ENCODE data around the gene ZFYVE27.

The ZFYVE27 gene

DNA sequence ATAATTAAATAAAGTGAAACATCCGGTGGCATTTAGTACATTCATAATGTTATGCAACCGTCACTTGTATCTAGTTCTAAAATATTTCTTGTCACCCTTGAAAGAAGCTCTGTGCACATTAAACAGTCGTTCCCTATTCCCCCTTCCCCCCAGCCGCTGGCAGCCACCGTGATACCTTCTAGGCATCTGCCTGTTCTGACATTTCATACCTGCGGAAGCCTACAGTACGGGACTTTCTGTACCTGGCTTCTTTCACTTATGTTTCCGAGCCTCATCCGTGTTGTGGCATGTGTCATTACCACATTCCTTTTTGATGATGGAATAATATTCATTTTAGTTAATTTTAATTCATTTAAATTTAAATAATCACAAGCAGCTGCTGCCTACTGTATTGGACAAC, 48.8 kb downstream of the ZFYVE27 start:
- DNase-seq (ENCODE audit: low read depth in 1 of 2, low spot score in 1 of 2): no peak

DNA sequence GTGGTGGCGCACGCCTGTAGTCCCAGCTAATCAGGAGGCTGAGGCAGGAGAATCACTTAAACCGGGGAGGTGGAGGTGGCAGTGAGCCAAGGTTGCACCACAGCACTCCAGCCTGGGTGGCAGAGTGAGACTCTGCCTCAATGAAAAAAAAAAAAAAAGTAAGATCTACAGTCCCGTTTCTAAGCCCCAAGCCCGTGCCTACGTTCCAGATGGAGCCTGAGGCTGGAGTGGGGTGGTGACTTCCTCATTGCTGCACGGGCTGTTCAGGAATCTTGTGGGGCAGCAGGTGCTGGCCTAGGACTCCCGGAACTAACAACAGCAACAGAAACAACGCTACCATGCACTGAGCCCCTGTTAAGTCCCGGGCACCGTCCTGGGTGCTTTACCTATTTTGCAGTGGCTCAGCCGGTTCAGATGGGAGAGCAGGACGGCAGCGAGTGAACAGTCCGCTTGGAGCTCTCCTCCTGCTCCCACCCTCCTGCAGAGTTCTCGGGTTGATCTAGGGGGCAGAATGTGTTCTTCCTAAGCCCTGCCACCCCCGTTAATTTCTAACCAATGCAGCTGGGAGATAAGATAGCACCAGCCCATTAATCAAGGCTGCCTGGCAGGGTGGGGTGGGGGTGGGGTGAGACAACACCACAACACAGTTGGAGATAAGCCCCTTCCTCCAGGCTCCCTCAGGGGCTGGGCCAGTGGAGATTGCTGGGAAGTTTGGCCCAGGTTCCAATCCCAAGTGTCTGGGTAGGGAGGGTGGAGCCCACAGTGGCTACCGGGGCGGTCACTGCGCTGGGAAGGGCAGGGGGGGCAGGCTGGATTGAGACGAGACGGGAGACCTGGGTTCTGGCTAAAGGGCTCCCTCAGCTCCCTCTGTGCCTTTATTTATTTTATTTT, 51.9 kb downstream of the ZFYVE27 start:
- DNase-seq (ENCODE audit: low read depth in 1 of 2, low spot score in 1 of 2): no peak

DNA sequence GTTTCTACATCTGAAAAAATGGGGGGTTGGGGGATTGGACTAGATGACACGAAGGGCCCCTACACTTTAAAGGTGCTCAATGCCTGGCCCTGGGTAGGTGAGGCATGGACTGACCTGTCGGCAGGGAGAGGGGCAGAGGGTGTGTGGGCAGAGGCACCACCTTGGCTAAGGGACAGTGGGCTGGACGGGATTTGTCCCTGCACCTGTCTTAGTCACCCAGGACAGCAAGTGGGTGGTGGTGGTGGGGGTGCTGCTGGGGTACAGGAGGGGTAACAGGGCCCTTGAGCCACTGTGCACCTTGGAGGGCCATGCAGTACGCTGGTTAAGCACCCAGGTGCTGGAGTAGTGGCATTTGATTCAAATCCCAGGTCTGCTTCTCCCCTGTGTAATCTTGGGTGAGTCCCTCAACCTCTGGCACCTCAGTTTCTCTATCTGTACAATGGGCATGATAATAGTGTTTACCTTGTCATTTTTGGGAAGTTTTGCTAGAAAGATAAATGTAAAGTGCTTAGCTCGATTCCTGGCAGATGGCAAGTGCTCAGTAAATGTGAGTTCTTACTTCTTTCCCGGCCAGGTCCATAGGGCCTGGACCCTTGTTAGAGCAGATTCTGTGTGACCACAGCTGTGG, 53.0 kb downstream of the ZFYVE27 start:
- no peak for DNase-seq (ENCODE audit: low read depth in 1 of 2, low spot score in 1 of 2)

DNA sequence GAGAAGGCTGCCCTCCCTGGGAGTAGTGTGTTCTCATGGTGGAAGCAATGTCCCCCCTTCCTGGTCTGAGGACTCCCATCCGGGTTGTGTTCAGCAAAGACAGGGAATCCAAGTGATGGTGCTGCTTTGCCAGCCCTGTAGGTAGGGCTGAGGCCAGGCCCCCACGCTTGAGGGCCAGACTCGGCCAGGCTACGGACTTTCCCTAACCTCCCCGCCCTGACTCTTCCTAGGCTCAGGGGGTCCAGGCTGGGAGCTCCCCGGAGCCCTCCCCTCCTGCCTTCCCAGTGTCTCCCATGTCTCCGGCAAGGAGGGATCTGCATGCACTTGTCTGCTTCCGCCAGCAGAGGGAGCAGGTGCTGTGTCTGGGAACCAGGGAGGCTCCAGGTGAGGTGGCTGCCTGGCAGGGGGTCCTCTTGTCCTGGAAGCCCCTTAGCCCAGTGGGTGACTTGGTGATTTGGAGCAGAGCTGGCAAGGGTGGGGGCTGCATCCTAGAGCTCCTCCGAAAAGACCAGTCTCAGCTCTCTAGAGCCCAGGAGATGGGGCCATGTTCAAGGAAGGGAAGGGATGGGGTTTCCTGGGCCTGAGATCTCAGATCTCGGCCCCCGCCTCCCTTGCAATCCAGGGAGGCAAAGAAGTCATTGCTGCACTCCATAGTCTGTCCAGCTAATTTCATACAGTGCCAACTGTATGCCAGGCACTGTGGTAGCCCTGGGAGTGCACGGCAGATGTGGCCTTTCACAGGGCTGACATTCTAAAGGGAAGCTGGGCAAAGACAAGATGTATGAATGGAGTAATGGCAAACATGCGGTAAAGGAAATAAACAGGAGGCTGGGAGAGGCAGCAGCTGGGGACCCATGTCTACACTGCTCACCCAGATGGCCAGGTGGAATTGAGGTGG, 55.1 kb downstream of the ZFYVE27 start:
- peak; percentile 45 to 55 for DNase-seq (ENCODE audit: low read depth in 1 of 2, low spot score in 1 of 2)

DNA sequence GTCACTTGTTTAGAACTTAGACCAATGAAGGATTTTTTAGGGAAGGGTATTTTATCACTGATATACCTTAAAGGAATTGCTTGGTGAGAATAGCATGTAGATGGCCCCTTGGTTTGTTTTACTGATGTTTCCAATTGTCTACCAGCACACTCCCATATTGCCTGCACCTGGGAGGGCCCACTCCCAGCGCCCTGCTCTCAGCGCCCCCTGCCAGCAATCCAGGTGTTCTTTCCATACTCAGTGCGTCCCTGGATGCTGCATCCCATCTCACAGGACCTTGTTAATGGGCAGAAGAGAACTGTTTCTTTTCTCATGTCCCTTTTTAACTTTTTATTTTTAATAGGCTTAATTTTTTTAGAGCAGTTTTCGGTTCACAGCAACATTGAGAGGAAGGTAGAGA, 59.0 kb downstream of the ZFYVE27 start:
- DNase-seq (ENCODE audit: low read depth in 1 of 2, low spot score in 1 of 2): no peak

DNA sequence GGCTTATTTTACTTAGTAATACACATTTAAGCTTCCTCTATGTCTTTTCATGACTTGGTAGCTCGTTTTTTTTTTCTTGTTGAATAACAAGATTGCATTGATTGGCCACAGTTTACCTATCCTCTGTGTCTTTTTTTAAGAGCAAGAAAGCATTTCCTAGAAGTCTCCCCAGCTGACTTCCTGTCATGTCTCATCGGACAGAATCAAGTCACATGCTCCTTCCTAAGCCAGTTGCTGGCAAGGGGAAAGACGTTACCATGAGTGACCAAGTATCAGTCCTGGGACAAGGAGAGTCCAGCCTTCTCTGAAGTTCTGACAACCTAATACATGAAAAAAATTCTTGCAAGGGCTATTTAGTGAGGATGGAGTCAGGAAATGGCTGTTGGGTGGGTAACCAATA, 59.7 kb downstream of the ZFYVE27 start:
- no peak for DNase-seq (ENCODE audit: low read depth in 1 of 2, low spot score in 1 of 2)

DNA sequence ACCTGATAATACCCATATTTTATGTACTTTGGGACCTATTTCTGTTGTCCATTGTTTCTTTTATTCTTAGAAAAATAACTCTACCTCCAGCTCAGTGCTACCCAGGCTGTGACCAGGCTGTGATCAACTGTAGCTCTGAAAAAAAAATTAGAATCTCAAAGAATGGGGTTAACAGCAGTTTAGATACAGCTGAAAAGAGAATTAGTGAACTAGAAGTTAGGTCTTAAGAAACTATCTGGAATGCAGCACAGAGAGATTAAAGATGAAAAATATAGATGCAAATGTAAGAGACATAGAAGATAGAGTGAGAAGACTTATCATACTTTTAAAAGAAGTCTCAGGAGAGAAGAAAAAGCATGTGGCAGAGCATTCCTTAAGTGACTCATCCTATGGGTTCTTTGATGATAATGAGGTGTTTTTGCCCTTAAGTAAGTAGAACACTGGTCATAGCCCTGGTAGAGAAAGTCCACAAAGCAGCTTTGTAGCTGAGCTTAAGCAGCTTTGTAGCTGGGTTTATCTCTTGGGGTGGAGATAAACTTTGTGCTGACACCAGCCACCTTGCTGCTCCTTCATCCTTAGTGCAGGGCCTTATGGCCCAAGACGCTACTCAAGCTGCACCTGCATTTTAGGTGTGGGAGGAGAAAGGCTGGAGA, 62.2 kb downstream of the ZFYVE27 start:
- no peak for DNase-seq (ENCODE audit: low read depth in 1 of 2, low spot score in 1 of 2)

DNA sequence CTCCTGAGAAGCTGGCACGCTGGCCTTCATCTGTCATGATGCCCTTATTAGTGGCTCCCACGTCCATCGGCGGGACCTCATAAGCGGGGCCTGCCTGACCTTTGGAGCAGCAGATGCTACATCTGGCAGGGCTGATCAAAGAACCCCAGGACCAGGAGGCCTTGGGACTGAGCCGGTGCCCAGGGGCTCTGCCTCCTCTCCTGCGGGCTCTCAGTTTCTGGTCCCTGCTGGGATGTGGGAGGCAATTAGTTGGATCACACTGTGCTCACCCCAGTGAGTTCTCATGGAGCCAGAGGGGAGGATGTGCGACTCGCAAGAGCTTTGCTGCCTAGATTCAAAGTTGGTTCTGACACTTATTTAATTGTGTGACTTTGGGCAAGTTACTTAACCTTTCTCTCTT, 63.5 kb downstream of the ZFYVE27 start:
- no peak for DNase-seq (ENCODE audit: low read depth in 1 of 2, low spot score in 1 of 2)

DNA sequence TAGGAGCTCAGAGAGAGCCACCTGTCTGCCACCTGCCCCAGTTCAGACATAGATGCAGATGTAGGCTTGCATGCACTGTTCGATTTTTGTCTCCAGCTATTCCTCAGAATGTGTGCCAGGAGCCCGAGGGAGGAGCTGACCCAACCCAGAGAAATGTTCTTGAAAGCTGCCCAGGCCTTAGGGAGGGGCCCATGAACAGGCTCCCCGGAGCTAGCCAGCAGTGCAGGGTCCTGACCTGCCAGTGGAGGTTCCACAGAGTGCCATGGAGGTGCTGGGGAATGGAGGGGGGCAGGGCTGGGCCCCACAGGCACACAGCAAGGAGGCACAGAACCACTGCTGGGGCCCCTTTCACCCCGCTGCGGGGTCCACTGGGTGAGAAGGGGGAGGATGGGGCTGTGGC, 64.5 kb downstream of the ZFYVE27 start:
- DNase-seq (ENCODE audit: low read depth in 1 of 2, low spot score in 1 of 2): no peak

DNA sequence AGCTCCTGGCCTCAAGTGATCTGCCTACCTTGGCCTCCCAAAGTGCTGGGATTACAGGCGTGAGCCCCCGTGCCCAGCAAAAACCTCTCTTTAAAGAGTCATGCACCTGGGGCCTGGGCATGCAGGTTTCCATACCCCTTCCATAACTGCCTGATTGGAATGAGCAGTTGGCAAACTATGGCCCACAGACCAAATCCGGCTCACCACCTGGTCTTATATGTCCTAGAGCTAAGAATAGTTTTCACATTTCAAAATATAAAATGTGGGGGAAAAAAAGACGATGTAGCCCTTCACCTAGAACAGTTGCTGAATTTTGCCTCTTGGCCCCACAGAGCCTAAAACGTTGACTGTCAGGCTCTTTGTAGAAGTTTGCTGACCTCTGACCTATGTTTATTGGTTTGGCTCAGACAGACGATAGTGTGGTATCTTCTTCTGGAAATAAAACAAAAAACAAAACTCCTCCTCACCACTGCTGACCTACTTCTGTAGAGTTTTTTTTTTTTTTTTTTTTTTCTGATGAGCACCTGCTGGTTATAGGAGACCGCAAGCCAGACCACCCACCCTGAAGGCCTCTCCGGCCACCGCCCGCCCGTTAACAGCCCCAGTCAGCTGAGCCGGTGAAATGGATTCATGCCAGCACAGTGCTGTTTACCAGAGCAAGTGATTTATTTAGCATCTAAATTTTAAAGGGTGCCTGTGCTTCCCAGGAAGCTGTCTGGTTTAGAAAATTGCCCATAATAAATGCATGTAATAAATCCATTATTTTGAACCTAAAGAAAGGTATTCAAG, 68.4 kb downstream of the ZFYVE27 start:
- no peak for DNase-seq (ENCODE audit: low read depth in 1 of 2, low spot score in 1 of 2)

DNA sequence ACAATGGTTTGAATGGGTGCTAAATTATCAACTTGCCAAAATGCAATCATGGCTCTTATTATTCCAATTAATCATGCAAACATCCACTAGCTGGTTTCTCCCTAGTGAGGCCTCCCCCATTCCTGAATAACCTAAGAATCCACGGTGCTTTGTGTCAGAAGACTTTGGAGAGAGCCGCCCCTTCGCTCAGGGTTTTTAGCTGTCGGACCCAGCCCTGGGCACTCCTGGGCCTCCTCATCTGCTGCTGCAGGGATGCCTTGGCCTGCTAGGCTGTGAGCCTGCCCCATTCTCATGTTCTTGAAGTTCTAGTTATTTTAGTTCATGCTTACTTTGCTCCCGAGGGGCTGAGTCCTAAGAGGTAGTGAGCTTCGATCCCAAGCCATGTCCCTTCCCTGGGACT, 69.0 kb downstream of the ZFYVE27 start:
- no peak for DNase-seq (ENCODE audit: low read depth in 1 of 2, low spot score in 1 of 2)

DNA sequence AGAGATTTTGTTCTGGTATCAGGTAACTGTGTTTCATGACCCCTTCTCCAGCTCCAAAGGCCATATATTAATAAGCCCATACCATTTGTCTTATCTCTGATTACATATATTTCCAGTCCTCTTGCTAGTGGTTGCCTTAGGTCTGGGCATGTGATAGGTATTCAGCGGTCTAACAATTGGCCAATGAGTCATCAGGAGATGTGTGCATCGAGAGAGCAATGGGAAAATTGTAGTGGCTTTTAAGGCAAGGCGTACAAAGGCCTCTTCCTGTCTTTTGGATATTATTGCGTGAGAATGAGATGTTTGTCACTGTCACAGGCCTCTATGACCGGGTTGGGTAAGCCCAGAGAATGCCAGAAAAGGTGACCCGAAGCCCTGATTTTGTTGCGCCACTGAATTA, 73.5 kb downstream of the ZFYVE27 start:
- DNase-seq (ENCODE audit: low read depth in 1 of 2, low spot score in 1 of 2): no peak

Data from stimulated activated CD4-positive, alpha-beta T cell treated with anti-CD3 and anti-CD28 coated beads, Interleukin-15, amount 100 ng/mL, for 1 hour (primary cell).